ENCODE measurements around the gene EZH2.

- TF ChIP-seq ARNT (IDR thresholded peaks at IDR 0.05), result no peak
- no peak for TF ChIP-seq SUZ12 (IDR thresholded peaks at IDR 0.05)
- TF ChIP-seq PKNOX1 (IDR thresholded peaks at IDR 0.05), result no peak
- no peak for TF ChIP-seq BHLHE40 (IDR thresholded peaks at IDR 0.05; ENCODE audit: borderline replicate concordance)
These were observed 9.0 kb upstream of the EZH2 start for GRCh38 chr7:148893071-148893470.
